NCI-H2107 treated with DMSO at 0.1 percent for 48 hours (cell line): ENCODE results near the gene CERS6.
A peak's percentile ranks its signal among the peaks of the same experiment; 100 is the strongest.
"Not testable (repeated sequence)": the region's sequence is repeated elsewhere in the genome, so short reads cannot be mapped to it uniquely, and the experiment has no call there.

Experiments
- DNase-seq: peaks from one replicate; lab custom pipeline; 2025; ENCODE audit not compliant: unreplicated experiment; lab: John Stamatoyannopoulos, UW

CERS6 gene

GRCh38 chr2:168662651-168663208, 206.7 kb downstream of the CERS6 start:
- DNase-seq = peak; percentile 67

DNA sequence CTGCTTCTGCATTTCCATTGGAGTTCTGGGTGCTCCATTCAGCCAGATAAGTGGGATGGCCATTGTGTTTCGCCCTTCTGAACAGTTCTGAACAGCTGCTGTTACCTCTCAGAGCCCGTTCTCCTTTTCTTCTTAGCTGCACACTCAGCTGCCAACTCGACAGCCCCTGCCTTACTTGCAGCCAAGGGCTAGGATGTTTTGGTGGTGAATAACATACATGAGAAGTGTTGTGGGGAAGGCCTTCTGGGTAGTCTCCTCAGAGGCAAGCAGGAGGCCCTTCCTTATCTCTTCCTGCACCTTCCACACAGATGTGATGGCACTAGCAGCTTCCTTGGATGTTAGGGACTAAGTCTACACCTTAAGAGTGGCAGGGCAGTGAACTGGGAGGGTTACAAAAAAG, 207.9 kb downstream of the CERS6 start:
- DNase-seq = peak; percentile 61

- DNase-seq = not testable (repeated sequence)
Observed at GRCh38 chr2:168664715-168665114, 208.6 kb downstream of the CERS6 start.

DNA sequence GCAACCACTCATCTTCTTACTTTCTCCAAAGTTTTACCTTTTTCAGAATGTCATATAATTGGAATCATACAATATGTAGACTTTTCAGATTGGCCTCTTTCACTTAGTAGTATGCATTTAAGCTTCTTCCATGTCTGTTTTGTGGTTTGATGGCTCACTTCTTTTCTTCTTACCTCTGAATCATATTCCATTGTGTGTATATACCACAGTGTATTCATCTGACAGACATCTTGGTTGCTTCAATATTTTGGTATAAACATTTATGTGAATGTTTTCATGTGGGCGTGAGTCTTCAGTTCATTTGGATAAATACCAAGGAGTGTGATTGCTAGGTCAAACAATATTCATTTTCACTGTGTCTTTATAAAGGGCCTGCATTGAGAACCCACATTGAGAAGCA, 210.3 kb downstream of the CERS6 start:
- DNase-seq = peak; percentile 15

DNA sequence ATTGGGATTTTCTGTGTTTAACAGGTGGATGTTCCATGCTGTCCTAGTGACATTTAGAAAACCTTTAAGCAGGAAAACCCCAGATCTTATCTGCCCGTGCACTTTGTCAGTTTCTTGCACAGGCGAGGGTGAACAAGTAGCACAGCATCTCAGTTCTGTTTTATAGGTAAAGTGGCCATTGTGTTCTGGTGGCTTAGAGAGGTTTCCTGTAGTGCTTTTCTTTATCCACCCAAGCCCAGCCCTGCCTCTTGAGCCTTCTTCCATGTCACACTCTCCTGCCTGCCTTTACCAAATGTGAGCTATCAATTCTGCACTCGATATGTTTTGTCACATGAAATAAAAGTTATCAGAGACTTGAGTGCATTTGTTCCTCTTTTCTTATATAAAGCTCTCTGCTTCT, 211.1 kb downstream of the CERS6 start:
- peak; percentile 87 for DNase-seq

DNA sequence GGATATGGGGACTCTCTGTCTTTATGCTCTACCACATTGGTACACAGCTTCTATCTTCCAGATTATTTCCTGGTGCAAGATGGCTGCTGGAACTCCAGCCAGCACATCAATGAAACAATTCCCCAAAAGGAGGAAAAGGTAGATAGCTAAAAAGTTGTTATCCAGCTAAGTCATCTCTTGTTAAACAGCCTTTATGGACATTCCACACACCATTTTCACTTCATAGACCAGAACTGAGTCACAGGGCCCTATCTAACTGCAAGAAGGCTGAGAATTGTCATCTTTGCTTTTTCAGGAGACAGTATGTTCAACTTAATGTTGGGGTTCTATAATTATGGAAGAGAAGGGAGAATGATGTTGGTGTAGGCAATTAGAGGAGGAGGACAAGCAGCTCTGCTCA, 213.1 kb downstream of the CERS6 start:
- DNase-seq = no peak

GRCh38 chr2:168670478-168670877, 214.4 kb downstream of the CERS6 start:
- DNase-seq = no peak

- no peak for DNase-seq
Observed at GRCh38 chr2:168671932-168672331, 215.9 kb downstream of the CERS6 start.

DNA sequence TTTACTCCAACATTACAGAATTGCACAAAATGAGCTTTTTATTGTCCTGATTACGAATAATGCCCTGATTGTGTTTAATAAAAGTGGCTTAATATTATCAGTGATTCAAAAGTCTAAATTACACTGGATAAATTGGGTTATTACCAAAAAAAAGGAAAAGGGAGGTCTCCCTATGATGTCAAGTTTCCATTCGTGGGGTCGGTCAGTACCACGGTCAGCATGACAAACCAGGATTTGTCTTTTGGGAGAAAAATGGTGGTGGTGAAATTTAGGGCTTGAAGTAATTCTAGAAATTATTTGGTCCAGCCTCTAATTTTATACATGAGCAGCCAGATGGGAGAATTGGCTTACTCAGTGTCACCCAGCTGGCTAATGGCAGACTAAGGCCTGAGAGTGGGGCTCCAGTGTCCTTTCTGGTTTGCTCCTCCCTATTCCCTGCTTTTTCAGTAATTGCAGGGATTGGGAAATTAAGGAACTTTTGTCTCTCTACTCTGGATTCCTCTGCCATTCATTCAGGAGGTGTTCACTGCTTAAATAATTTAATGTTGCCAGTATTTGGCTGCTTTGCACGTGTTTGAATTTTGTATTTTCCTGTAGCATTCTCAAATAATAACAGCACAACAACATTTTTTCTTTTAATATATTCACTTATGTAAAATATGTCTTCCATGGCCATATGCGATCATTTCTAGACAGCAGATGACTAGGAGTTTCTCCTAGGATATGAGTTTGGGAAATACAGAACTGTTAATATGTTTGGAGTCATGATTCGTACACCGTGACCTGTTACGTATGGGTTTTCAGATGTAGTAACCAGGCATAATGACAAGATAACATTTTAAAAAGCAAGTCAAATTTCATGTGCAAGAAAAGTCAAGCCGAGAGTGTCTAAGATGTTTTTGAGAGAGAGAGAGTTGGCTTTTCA, 217.5 kb downstream of the CERS6 start:
- no peak for DNase-seq

- no peak for DNase-seq
Observed at GRCh38 chr2:168678153-168678853, 222.2 kb downstream of the CERS6 start.

- peak; percentile 19 for DNase-seq
Observed at GRCh38 chr2:168679081-168679480, 223.0 kb downstream of the CERS6 start.

DNA sequence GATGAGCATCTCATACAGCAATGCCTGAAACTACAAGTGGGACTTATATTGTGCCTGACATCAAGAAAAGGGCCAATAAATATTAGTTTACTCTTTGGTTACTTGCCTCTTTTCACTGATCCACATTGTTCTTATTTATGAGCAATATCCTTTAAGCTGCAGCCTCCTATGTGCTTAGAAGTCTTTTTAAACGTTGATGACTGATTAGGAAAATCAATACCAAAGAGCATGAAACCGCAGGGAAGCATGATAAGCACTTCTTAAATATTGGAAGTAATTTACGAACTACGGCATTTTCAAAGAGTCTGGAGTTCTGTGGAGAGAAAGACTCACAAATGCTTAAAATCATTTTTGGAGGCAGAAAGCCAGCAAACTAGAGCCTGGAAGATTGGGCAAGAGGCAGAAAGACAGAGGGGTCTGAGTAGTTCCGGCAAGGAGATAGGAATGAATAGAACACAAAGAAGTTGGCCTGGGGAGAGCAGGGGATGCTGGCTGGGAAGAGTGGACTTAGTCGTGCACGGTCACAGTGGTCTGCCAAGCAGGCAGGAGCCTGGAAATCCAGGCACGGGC, 223.8 kb downstream of the CERS6 start:
- DNase-seq = no peak

GRCh38 chr2:168683996-168684395, 227.9 kb downstream of the CERS6 start:
- DNase-seq = no peak

DNA sequence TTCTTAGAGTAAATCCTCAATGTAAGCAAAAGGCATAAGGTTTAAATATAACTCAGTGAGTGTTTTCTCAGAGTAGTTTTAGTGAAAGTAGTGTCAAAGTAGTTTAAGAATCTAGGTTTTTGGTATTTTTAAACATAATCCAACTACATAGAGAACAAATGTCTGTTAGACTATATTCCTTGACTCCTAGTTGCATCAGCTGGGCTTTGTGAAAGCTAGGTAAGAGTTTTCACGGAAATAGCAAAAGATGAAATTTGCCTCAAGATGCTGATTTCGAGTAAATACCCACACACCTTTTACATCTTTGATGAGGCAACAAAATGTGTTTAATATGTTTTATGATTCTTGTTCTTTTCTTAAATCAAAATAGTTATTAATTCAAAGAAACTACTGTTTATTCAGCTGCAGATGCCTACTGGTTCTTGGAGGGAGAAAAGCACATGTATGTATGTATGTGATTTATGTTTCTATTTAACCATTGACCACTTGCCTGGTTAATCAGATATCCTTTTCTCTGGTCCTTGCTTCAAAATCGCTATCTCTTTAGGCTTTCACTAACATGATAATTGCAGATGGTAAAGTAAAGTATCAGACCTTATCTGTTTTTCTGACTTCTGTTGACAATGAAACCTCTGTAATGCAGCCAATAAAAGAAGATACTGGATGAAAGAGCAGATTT, 229.0 kb downstream of the CERS6 start:
- no peak for DNase-seq

GRCh38 chr2:168685600-168686451, 229.8 kb downstream of the CERS6 start:
- peak; percentile 81 for DNase-seq

- no peak for DNase-seq
Observed at GRCh38 chr2:168686452-168687191, 230.6 kb downstream of the CERS6 start.

GRCh38 chr2:168687314-168687713, 231.2 kb downstream of the CERS6 start:
- DNase-seq = no peak

- no peak for DNase-seq
Observed at GRCh38 chr2:168690381-168690885, 234.4 kb downstream of the CERS6 start.

- no peak for DNase-seq
Observed at GRCh38 chr2:168691221-168691620, 235.1 kb downstream of the CERS6 start.
